H9 (cell line): ENCODE results near the gene RCC1. TPM values are rescaled to one million over a fixed set of nuclear protein-coding genes. Genes with fewer than 3 reads are reported as not detected.

Source experiments
- DNase-seq: peaks from one replicate; pipeline ENCODE4 v3.0.0-alpha.2; 2017
- H2AFZ ChIP-seq: one replicate; pipeline ENCODE4 v1.6.1; 2013; ENCODE audit warnings: mild to moderate bottlenecking, low read length, control low read depth, moderate library complexity
- H2AK5ac ChIP-seq: 2 replicates; pipeline ENCODE4 v1.6.1; 2013; ENCODE audit warnings: low read length, control low read depth, mixed read lengths; ENCODE audit not compliant: insufficient read length
- H2BK120ac ChIP-seq: one replicate; pipeline ENCODE4 v1.6.1; 2013; ENCODE audit warnings: low read depth, mild to moderate bottlenecking, low read length, control low read depth, inconsistent platforms; ENCODE audit not compliant: poor library complexity, severe bottlenecking
- H2BK12ac ChIP-seq: 2 replicates; pipeline ENCODE4 v1.6.1; 2013; ENCODE audit warnings: low read length, control low read depth, mixed read lengths, low read depth; ENCODE audit not compliant: insufficient read length
- H2BK15ac ChIP-seq: 2 replicates; pipeline ENCODE4 v1.6.1; 2013; ENCODE audit warnings: low read depth, low read length, control low read depth
- H2BK20ac ChIP-seq: one replicate; pipeline ENCODE4 v1.6.1; 2013; ENCODE audit warnings: low read depth, mild to moderate bottlenecking, low read length, control low read depth, inconsistent platforms; ENCODE audit not compliant: poor library complexity, severe bottlenecking
- H2BK5ac ChIP-seq: 2 replicates; pipeline ENCODE4 v1.6.1; 2013; ENCODE audit warnings: low read length, control low read depth, mixed read lengths; ENCODE audit not compliant: insufficient read length
- H3K14ac ChIP-seq: 2 replicates; pipeline ENCODE4 v1.6.1; 2013; ENCODE audit warnings: low read length, control low read depth; ENCODE audit not compliant: insufficient read depth
- H3K18ac ChIP-seq: 2 replicates; pipeline ENCODE4 v1.6.1; 2013; ENCODE audit warnings: low read depth, mild to moderate bottlenecking, mixed read lengths, low read length, control low read depth; ENCODE audit not compliant: insufficient read length
- H3K23ac ChIP-seq: 2 replicates; pipeline ENCODE4 v1.6.1; 2013; ENCODE audit warnings: low read length, control low read depth, mixed read lengths, low read depth; ENCODE audit not compliant: insufficient read length
- H3K23me2 ChIP-seq: 2 replicates; pipeline ENCODE4 v1.6.1; 2013; ENCODE audit warnings: low read depth, mild to moderate bottlenecking, mixed read lengths, low read length, control low read depth; ENCODE audit not compliant: insufficient read length, poor library complexity, severe bottlenecking
- H3K27ac ChIP-seq: 2 replicates; pipeline ENCODE4 v1.5.1; 2013; ENCODE audit warnings: low read length, control low read depth, mixed read lengths, low read depth; ENCODE audit not compliant: insufficient read length
- H3K27me3 ChIP-seq: 2 replicates; pipeline ENCODE4 v1.6.1; 2013; ENCODE audit warnings: low read length, control low read depth, inconsistent platforms; ENCODE audit not compliant: insufficient read depth
- H3K4ac ChIP-seq: 2 replicates; pipeline ENCODE4 v1.6.1; 2013; ENCODE audit warnings: low read depth, mild to moderate bottlenecking, control low read depth, inconsistent platforms, low read length, moderate library complexity
- H3K4me1 ChIP-seq: 2 replicates; pipeline ENCODE4 v1.6.1; 2013; ENCODE audit warnings: low read length, control low read depth, inconsistent platforms; ENCODE audit not compliant: insufficient read depth
- H3K4me2 ChIP-seq: 2 replicates; pipeline ENCODE4 v1.6.1; 2013; ENCODE audit warnings: low read length, control low read depth, mixed read lengths; ENCODE audit not compliant: insufficient read length, insufficient read depth
- H3K56ac ChIP-seq: 2 replicates; pipeline ENCODE4 v1.6.1; 2013; ENCODE audit warnings: low read depth, mild to moderate bottlenecking, mixed read lengths, low read length, control low read depth; ENCODE audit not compliant: insufficient read length
- H3K79me1 ChIP-seq: 2 replicates; pipeline ENCODE4 v1.6.1; 2013; ENCODE audit warnings: low read depth, mild to moderate bottlenecking, moderate library complexity, low read length, control low read depth, inconsistent platforms; ENCODE audit not compliant: insufficient read depth, poor library complexity, severe bottlenecking
- H3K79me2 ChIP-seq: 2 replicates; pipeline ENCODE4 v1.6.1; 2013; ENCODE audit warnings: low read length, control low read depth, inconsistent platforms; ENCODE audit not compliant: insufficient read depth
- H3K9ac ChIP-seq: 2 replicates; pipeline ENCODE4 v1.6.1; 2013; ENCODE audit warnings: low read length, control low read depth, mixed read lengths; ENCODE audit not compliant: insufficient read length; ENCODE audit errors: extremely low read depth
- H3K9me3 ChIP-seq: one replicate; pipeline ENCODE4 v1.6.1; 2013; ENCODE audit warnings: low read depth, low read length, inconsistent platforms; ENCODE audit not compliant: control insufficient read depth
- H3T11ph ChIP-seq: one replicate; pipeline ENCODE4 v1.6.1; 2013; ENCODE audit warnings: mild to moderate bottlenecking, low read length, control low read depth, inconsistent platforms
- H4K20me1 ChIP-seq: one replicate; pipeline ENCODE4 v1.6.1; 2013; ENCODE audit not compliant: control insufficient read depth, insufficient read length, insufficient read depth
- H4K5ac ChIP-seq: 2 replicates; pipeline ENCODE4 v1.6.1; 2013; ENCODE audit warnings: low read depth, mild to moderate bottlenecking, mixed read lengths, low read length, control low read depth; ENCODE audit not compliant: insufficient read length
- H4K8ac ChIP-seq: replicated peaks from 2 replicates; pipeline ENCODE4 v1.6.1; 2013; ENCODE audit warnings: low read length, control low read depth, mixed read lengths, low read depth; ENCODE audit not compliant: insufficient read length
- H4K91ac ChIP-seq: 2 replicates; pipeline ENCODE4 v1.6.1; 2013; ENCODE audit warnings: low read depth, mild to moderate bottlenecking, moderate library complexity, mixed read lengths, low read length, control low read depth; ENCODE audit not compliant: insufficient read length
- H3K27ac Mint-ChIP-seq, 3 experiments: 2 replicates in 2 of 3; 3 replicates in 1 of 3; pipeline ENCODE4 v1.8.0; 2020 to 2021; ENCODE audit warnings: mixed read lengths in 3 of 3, mild to moderate bottlenecking in 1 of 3, moderate library complexity in 1 of 3
- H3K27me3 Mint-ChIP-seq: 2 replicates; pipeline ENCODE4 v1.8.0; 2021; ENCODE audit warnings: low read depth, mild to moderate bottlenecking, moderate library complexity, mixed read lengths
- H3K36me3 Mint-ChIP-seq, 3 experiments: 2 replicates in 2 of 3; 3 replicates in 1 of 3; pipeline ENCODE4 v1.8.0; 2020 to 2021; ENCODE audit warnings: low read depth in 3 of 3, mixed read lengths in 3 of 3; ENCODE audit not compliant: insufficient read depth in 1 of 3
- H3K4me1 Mint-ChIP-seq, 2 experiments: 2 replicates each; pipeline ENCODE4 v1.8.0; 2020; ENCODE audit warnings: mixed read lengths in 2 of 2
- H3K4me3 Mint-ChIP-seq, 2 experiments: 2 replicates in 1 of 2; 3 replicates in 1 of 2; pipeline ENCODE4 v1.8.0; 2020 to 2021; ENCODE audit warnings: mild to moderate bottlenecking in 2 of 2, mixed read lengths in 2 of 2, moderate library complexity in 1 of 2
- H3K9me3 Mint-ChIP-seq, 2 experiments: 2 replicates in 1 of 2; 3 replicates in 1 of 2; pipeline ENCODE4 v1.8.0; 2020; ENCODE audit warnings: mild to moderate bottlenecking in 2 of 2, mixed read lengths in 2 of 2, moderate library complexity in 1 of 2
- WGBS: extraction: QIAGEN DNeasy Blood & Tissue Kit; methylation state at CpG from one replicate; pipeline ENCODE4 v1.1.7; 2013; ENCODE audit warnings: missing lambda C conversion rate, low lambda C conversion rate, mixed read lengths; ENCODE audit not compliant: insufficient read length; ENCODE audit errors: extremely low coverage; 5-methylcytosine and 5-hydroxymethylcytosine counted together
- total RNA-seq: library from RNA; stranded (reverse); gene quantifications from 2 replicates; pipeline ENCODE4 v1.2.1, GENCODE V29; 2021
- TF ChIP-seq, protein P1 (sequence below): fragments of 200-600 bp; sonication (generic); conservative IDR thresholded peaks from 3 replicates; pipeline ENCODE4 v1.8.0; 2021; ENCODE audit warnings: antibody characterized with exemption, mild to moderate bottlenecking

The RCC1 gene
- total RNA-seq, 1 experiment from 2014 or later, result 93.6 TPM

DNA sequence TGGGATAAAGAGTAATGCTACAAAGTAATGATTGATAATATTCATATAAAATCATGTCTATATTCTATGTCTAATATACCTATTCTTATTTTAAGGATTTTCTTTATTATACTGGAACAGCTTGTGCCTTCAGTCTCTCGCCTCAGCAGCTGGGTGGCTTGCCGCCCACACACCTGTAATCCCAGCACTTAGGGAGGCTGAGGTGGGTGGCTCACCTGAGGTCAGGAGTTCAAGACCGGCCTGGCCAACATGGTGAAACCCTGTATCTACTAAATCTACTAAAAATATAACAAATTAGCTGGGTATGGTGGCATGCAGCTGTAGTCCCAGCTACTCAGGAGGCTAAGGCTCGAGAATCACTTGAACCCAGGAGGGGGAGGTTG, 39.4 kb downstream of the RCC1 start:
- Histone ChIP-seq H3K4me2 (no peak overlapping the region), H3K23me2 (no peaks in the 10 kb centered on the region), H3K4me1 (no peaks in the 10 kb centered on the region), H3K27me3 (no peaks in the 10 kb centered on the region), H2AK5ac (no peak overlapping the region), H3K27ac (no peak overlapping the region), H3K4ac (no peak overlapping the region), H3K79me1 (no peaks in the 10 kb centered on the region), H2BK12ac (no peak overlapping the region), H2BK120ac (no peak overlapping the region), H4K8ac (no peak overlapping the region), H2BK5ac (no peak overlapping the region), H3K9me3 (no peaks in the 10 kb centered on the region), H3K23ac (no peak overlapping the region), H3T11ph (no peak overlapping the region), H3K9ac (no peak overlapping the region), H4K5ac (no peak overlapping the region), H3K79me2 (no peaks in the 10 kb centered on the region), H2AFZ (no peak overlapping the region), H3K18ac (no peak overlapping the region), H3K14ac (no peak overlapping the region), H4K91ac (no peak overlapping the region), H2BK15ac (no peak overlapping the region), H4K20me1 (no peaks in the 10 kb centered on the region), H2BK20ac (no peak overlapping the region), H3K56ac (no peak overlapping the region)
- no peak overlapping the region for H3K4me3 Mint-ChIP-seq
- DNase-seq, result no peak
- no peaks in the 10 kb centered on the region for H3K9me3 Mint-ChIP-seq
- H3K4me1 Mint-ChIP-seq, result no peaks in the 10 kb centered on the region; a peak in 1 of 4 replicates
- H3K27ac Mint-ChIP-seq, result no peak overlapping the region
- TF ChIP-seq, protein P1, sequence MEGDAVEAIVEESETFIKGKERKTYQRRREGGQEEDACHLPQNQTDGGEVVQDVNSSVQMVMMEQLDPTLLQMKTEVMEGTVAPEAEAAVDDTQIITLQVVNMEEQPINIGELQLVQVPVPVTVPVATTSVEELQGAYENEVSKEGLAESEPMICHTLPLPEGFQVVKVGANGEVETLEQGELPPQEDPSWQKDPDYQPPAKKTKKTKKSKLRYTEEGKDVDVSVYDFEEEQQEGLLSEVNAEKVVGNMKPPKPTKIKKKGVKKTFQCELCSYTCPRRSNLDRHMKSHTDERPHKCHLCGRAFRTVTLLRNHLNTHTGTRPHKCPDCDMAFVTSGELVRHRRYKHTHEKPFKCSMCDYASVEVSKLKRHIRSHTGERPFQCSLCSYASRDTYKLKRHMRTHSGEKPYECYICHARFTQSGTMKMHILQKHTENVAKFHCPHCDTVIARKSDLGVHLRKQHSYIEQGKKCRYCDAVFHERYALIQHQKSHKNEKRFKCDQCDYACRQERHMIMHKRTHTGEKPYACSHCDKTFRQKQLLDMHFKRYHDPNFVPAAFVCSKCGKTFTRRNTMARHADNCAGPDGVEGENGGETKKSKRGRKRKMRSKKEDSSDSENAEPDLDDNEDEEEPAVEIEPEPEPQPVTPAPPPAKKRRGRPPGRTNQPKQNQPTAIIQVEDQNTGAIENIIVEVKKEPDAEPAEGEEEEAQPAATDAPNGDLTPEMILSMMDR, result no peak
- no CpG with 5 or more reads among the region's 4 CpGs for WGBS
- no peaks in the 10 kb centered on the region; the same call in 1 of the 2 replicates for H3K27me3 Mint-ChIP-seq
- H3K36me3 Mint-ChIP-seq, result no peaks in the 10 kb centered on the region
